ENCODE data around the gene GEMIN5. TPM values are rescaled to one million over a fixed set of nuclear protein-coding genes. Genes with fewer than 3 reads are reported as not detected.
A peak's percentile ranks its signal among the peaks of the same experiment; 100 is the strongest.

GEMIN5 gene
- total and polyA plus RNA-seq, 2 of the 13 experiments (the other 11 are each of a cell fraction or from before 2014, with no cell fraction given), result 6.6 to 28.6 TPM

- TF ChIP-seq, protein P1, sequence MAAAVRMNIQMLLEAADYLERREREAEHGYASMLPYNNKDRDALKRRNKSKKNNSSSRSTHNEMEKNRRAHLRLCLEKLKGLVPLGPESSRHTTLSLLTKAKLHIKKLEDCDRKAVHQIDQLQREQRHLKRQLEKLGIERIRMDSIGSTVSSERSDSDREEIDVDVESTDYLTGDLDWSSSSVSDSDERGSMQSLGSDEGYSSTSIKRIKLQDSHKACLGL (CRISPR knock-in tag; IDR thresholded peaks at IDR 0.05), result no peak
- TF ChIP-seq MTA1 (CRISPR knock-in tag; IDR thresholded peaks at IDR 0.05; ENCODE audit: borderline replicate concordance) (no peak), MYC (CRISPR knock-in tag; IDR thresholded peaks at IDR 0.05; ENCODE audit: borderline replicate concordance) (peak; percentile 27; the same call in 1 of the 2 replicates), GABPA (IDR thresholded peaks at IDR 0.05; ENCODE audit: low read depth, low read length) (no peak), GABPA (CRISPR knock-in tag; IDR thresholded peaks at IDR 0.05; ENCODE audit: low read depth) (peak; percentile 79), CCDC6 (CRISPR knock-in tag; IDR thresholded peaks at IDR 0.05) (peak; percentile 86), PHF5A (CRISPR knock-in tag; IDR thresholded peaks at IDR 0.05; ENCODE audit: low read depth, unreplicated experiment) (no peak), AGO2 (optimal IDR thresholded peaks at IDR 0.05; ENCODE audit: low read depth, low read length) (no peak), THAP11 (CRISPR knock-in tag; IDR thresholded peaks at IDR 0.05) (peak; percentile 91), DNMT1 (CRISPR knock-in tag; IDR thresholded peaks at IDR 0.05) (no peak), TCF12 (IDR thresholded peaks at IDR 0.05) (no peak), TCF12 (CRISPR knock-in tag; IDR thresholded peaks at IDR 0.05) (no peak), MEIS1 (CRISPR knock-in tag; IDR thresholded peaks at IDR 0.05; ENCODE audit: borderline replicate concordance) (no peak), YY1 (IDR thresholded peaks at IDR 0.05; ENCODE audit: insufficient read depth, insufficient replicate concordance, low read depth, low read length) (peak; percentile 97), ZBTB25 (CRISPR knock-in tag; IDR thresholded peaks at IDR 0.05) (peak; percentile 64), ZNF746 (CRISPR knock-in tag; IDR thresholded peaks at IDR 0.05) (0 out of 2 replicates have a peak, but pooled peaks have one; percentile 32), KMT2A (CRISPR knock-in tag; IDR thresholded peaks at IDR 0.05) (peak; percentile 93), CHD4 (IDR thresholded peaks at IDR 0.05; ENCODE audit: borderline replicate concordance, low read length) (no peak), SPEN (CRISPR knock-in tag; IDR thresholded peaks at IDR 0.05; ENCODE audit: low read depth) (0 out of 2 replicates have a peak, but pooled peaks have one; percentile 74), ISX (CRISPR knock-in tag; conservative IDR thresholded peaks at IDR 0.05) (0 out of 2 replicates have a peak, but pooled peaks have one; percentile 50), SALL1 (CRISPR knock-in tag; IDR thresholded peaks at IDR 0.05) (peak; percentile 64; the same call in 1 of the 2 replicates), ZNF597 (CRISPR knock-in tag; IDR thresholded peaks at IDR 0.05) (no peak), NFATC3 (CRISPR knock-in tag; IDR thresholded peaks at IDR 0.05) (no peak)
- TF ChIP-seq, protein P2, sequence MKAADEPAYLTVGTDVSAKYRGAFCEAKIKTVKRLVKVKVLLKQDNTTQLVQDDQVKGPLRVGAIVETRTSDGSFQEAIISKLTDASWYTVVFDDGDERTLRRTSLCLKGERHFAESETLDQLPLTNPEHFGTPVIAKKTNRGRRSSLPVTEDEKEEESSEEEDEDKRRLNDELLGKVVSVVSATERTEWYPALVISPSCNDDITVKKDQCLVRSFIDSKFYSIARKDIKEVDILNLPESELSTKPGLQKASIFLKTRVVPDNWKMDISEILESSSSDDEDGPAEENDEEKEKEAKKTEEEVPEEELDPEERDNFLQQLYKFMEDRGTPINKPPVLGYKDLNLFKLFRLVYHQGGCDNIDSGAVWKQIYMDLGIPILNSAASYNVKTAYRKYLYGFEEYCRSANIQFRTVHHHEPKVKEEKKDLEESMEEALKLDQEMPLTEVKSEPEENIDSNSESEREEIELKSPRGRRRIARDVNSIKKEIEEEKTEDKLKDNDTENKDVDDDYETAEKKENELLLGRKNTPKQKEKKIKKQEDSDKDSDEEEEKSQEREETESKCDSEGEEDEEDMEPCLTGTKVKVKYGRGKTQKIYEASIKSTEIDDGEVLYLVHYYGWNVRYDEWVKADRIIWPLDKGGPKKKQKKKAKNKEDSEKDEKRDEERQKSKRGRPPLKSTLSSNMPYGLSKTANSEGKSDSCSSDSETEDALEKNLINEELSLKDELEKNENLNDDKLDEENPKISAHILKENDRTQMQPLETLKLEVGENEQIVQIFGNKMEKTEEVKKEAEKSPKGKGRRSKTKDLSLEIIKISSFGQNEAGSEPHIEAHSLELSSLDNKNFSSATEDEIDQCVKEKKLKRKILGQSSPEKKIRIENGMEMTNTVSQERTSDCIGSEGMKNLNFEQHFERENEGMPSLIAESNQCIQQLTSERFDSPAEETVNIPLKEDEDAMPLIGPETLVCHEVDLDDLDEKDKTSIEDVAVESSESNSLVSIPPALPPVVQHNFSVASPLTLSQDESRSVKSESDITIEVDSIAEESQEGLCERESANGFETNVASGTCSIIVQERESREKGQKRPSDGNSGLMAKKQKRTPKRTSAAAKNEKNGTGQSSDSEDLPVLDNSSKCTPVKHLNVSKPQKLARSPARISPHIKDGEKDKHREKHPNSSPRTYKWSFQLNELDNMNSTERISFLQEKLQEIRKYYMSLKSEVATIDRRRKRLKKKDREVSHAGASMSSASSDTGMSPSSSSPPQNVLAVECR (CRISPR knock-in tag; IDR thresholded peaks at IDR 0.05; ENCODE audit: borderline replicate concordance), result peak; percentile 82
Measured at GRCh38 chr5:154940772-154941620, 3.0 kb upstream of the GEMIN5 start, which contains the start of gene MRPL22 (continued).

Measured in HepG2 (cell line).